LNCAP (cell line): ENCODE results near the gene CNTN4.

Experiments
- CTCF ChIP-seq: fragments of 450-650 bp; IDR thresholded peaks from 2 replicates; pipeline ENCODE4 v1.5.1; 2017; ENCODE audit warnings: mild to moderate bottlenecking

Gene CNTN4

GRCh38 chr3:2774481-2775249, 676.0 kb downstream of the CNTN4 start:
- TF ChIP-seq CTCF, result no peak

GRCh38 chr3:2783261-2783660, 684.6 kb downstream of the CNTN4 start:
- TF ChIP-seq CTCF, result no peak

- TF ChIP-seq CTCF, result no peak
Measured at GRCh38 chr3:2784627-2785026, 686.0 kb downstream of the CNTN4 start.

- TF ChIP-seq CTCF, result no peak
Measured at GRCh38 chr3:2790266-2790815, 691.7 kb downstream of the CNTN4 start.

GRCh38 chr3:2792432-2792831, 693.8 kb downstream of the CNTN4 start:
- no peak for TF ChIP-seq CTCF

GRCh38 chr3:2793987-2794386, 695.3 kb downstream of the CNTN4 start:
- TF ChIP-seq CTCF, result no peak

GRCh38 chr3:2802429-2802828, 703.8 kb downstream of the CNTN4 start:
- no peak for TF ChIP-seq CTCF
